Hepatocyte (in vitro differentiated cells): ENCODE data around the gene SLC1A2.

Source experiments
- EZH2 ChIP-seq: fragments of 200-600 bp; sonication (generic); IDR thresholded peaks from 2 replicates; pipeline ENCODE4 v1.6.1; 2016; ENCODE audit warnings: antibody characterized with exemption, mild to moderate bottlenecking, borderline replicate concordance
- EZH2phosphoT487 ChIP-seq: fragments of 200-600 bp; sonication (generic); IDR thresholded peaks from one replicate; pipeline ENCODE4 v1.6.1; 2018; ENCODE audit warnings: antibody characterized with exemption, mild to moderate bottlenecking, low read depth, moderate library complexity; ENCODE audit not compliant: unreplicated experiment, severe bottlenecking
- TF ChIP-seq, protein P1 (sequence below): fragments of 200-600 bp; sonication (generic); IDR thresholded peaks from 2 replicates; pipeline ENCODE4 v1.5.1; 2016; ENCODE audit warnings: antibody characterized with exemption, mild to moderate bottlenecking; ENCODE audit not compliant: poor library complexity

DNA sequence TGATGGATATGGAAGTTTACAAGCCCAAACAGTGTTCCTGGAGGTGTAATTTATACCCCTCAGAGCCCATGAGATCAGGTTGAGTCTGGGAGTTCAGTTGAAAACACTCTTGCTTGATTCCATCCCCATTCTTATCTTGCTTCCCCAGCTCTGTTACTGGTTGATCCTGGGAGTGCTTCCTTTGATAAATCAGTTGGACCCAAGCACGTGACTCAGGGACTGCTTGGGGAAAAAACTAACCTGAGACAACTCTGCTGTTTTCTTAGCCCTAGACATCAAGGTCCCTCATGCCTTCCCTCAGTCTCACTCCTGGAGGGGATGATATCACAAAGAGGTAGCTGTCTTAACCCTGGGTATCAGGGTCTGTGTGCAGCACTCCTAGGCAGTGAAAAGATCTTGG, 35.0 kb upstream of the SLC1A2 start:
- TF ChIP-seq EZH2 = no peak
- TF ChIP-seq, protein P1, sequence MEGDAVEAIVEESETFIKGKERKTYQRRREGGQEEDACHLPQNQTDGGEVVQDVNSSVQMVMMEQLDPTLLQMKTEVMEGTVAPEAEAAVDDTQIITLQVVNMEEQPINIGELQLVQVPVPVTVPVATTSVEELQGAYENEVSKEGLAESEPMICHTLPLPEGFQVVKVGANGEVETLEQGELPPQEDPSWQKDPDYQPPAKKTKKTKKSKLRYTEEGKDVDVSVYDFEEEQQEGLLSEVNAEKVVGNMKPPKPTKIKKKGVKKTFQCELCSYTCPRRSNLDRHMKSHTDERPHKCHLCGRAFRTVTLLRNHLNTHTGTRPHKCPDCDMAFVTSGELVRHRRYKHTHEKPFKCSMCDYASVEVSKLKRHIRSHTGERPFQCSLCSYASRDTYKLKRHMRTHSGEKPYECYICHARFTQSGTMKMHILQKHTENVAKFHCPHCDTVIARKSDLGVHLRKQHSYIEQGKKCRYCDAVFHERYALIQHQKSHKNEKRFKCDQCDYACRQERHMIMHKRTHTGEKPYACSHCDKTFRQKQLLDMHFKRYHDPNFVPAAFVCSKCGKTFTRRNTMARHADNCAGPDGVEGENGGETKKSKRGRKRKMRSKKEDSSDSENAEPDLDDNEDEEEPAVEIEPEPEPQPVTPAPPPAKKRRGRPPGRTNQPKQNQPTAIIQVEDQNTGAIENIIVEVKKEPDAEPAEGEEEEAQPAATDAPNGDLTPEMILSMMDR = no peak
- no peak for TF ChIP-seq EZH2phosphoT487
